Liver (tissue), 9 donors: ENCODE data around the gene CPED1. TPM values are rescaled to one million over a fixed set of nuclear protein-coding genes. Genes with fewer than 3 reads are reported as not detected.

Experiments used
- DNase-seq: peaks from one replicate; pipeline ENCODE4 v3.0.0-alpha.2; 2017; ENCODE audit warnings: low spot score
- H3K27ac ChIP-seq, 2 donors: one replicate each; pipeline ENCODE4 v1.7.0; 2013; ENCODE audit warnings: inconsistent platforms in 2 of 2, low read length in 2 of 2, control low read depth in 1 of 2, low read depth in 1 of 2, mild to moderate bottlenecking in 1 of 2
- H3K27me3 ChIP-seq, 4 donors: one replicate each; pipeline versions ENCODE4 v1.6.1 to v1.7.0; 2013; ENCODE audit warnings: low read length in 3 of 4, inconsistent platforms in 1 of 4, mild to moderate bottlenecking in 1 of 4, moderate library complexity in 1 of 4; ENCODE audit not compliant: control insufficient read depth in 4 of 4, insufficient read depth in 4 of 4
- H3K36me3 ChIP-seq, 4 donors: one replicate each; pipeline versions ENCODE4 v1.6.1 to v1.7.0; 2013; ENCODE audit warnings: low read length in 3 of 4, mild to moderate bottlenecking in 3 of 4, low read depth in 1 of 4, moderate library complexity in 1 of 4; ENCODE audit not compliant: control insufficient read depth in 4 of 4, insufficient read depth in 3 of 4
- H3K4me1 ChIP-seq, 4 donors: one replicate each; pipeline versions ENCODE4 v1.6.1 to v1.7.0; 2013; ENCODE audit warnings: low read length in 3 of 4, mild to moderate bottlenecking in 3 of 4, moderate library complexity in 1 of 4; ENCODE audit not compliant: control insufficient read depth in 4 of 4, insufficient read depth in 4 of 4
- H3K4me3 ChIP-seq, 3 donors: one replicate each; pipeline versions ENCODE4 v1.6.1 to v1.7.0; 2013; ENCODE audit warnings: low read length in 3 of 3, control low read depth in 1 of 3, low read depth in 1 of 3, mild to moderate bottlenecking in 1 of 3
- H3K9ac ChIP-seq, 2 donors: one replicate each; pipeline ENCODE4 v1.7.0; 2013; ENCODE audit warnings: low read length in 2 of 2, mild to moderate bottlenecking in 2 of 2, moderate library complexity in 2 of 2, control low read depth in 1 of 2, low read depth in 1 of 2
- H3K9me3 ChIP-seq, 4 donors: one replicate each; pipeline versions ENCODE4 v1.6.1 to v1.7.0; 2013; ENCODE audit warnings: low read length in 3 of 4; ENCODE audit not compliant: control insufficient read depth in 4 of 4
- EGR1 ChIP-seq, 2 donors: IDR thresholded peaks; 2 replicates each; pipeline ENCODE4 v1.6.1; 2016 to 2018; ENCODE audit warnings: antibody characterized with exemption in 2 of 2, low read depth in 2 of 2
- FOXA1 ChIP-seq: IDR thresholded peaks from 2 replicates; pipeline ENCODE4 v1.6.1; 2016; ENCODE audit warnings: antibody characterized with exemption
- FOXA2 ChIP-seq: IDR thresholded peaks from 2 replicates; pipeline ENCODE4 v1.6.1; 2016; ENCODE audit warnings: antibody characterized with exemption
- GABPA ChIP-seq, 2 donors: IDR thresholded peaks in 1 of 2; conservative IDR thresholded peaks in 1 of 2; 2 replicates each; pipeline ENCODE4 v1.6.1; 2016; ENCODE audit warnings: antibody characterized with exemption in 2 of 2, mild to moderate bottlenecking in 1 of 2, moderate library complexity in 1 of 2
- HNF4A ChIP-seq, 2 donors: conservative IDR thresholded peaks; 2 replicates each; pipeline ENCODE4 v1.6.1; 2016; ENCODE audit warnings: antibody characterized with exemption in 2 of 2, mild to moderate bottlenecking in 2 of 2
- HNF4G ChIP-seq: IDR thresholded peaks from 2 replicates; pipeline ENCODE4 v1.6.1; 2016; ENCODE audit warnings: antibody characterized with exemption
- JUND ChIP-seq, 2 donors: IDR thresholded peaks; 2 replicates each; pipeline ENCODE4 v1.6.1; 2016; ENCODE audit warnings: antibody characterized with exemption in 2 of 2
- NR2F2 ChIP-seq: IDR thresholded peaks from 2 replicates; pipeline ENCODE4 v1.6.1; 2016; ENCODE audit warnings: antibody characterized with exemption
- RAD21 ChIP-seq, 2 donors: IDR thresholded peaks; 2 replicates each; pipeline ENCODE4 v1.6.1; 2016; ENCODE audit warnings: antibody characterized with exemption in 2 of 2, mild to moderate bottlenecking in 2 of 2
- RXRA ChIP-seq, 2 donors: IDR thresholded peaks; 2 replicates each; pipeline ENCODE4 v1.6.1; 2017 to 2018; ENCODE audit warnings: antibody characterized with exemption in 2 of 2, mild to moderate bottlenecking in 1 of 2
- SP1 ChIP-seq: IDR thresholded peaks from 2 replicates; pipeline ENCODE4 v1.6.1; 2018; ENCODE audit warnings: antibody characterized with exemption, mild to moderate bottlenecking
- TAF1 ChIP-seq: conservative IDR thresholded peaks from 2 replicates; pipeline ENCODE4 v1.6.1; 2016; ENCODE audit warnings: antibody characterized with exemption, mild to moderate bottlenecking
- YY1 ChIP-seq: IDR thresholded peaks from 2 replicates; pipeline ENCODE4 v1.6.1; 2016; ENCODE audit warnings: antibody characterized with exemption, mild to moderate bottlenecking
- WGBS: extraction: QIAGEN DNeasy Blood & Tissue Kit; methylation state at CpG from one replicate; pipeline ENCODE4 v1.1.7; 2013; 5-methylcytosine and 5-hydroxymethylcytosine counted together
- polyA plus RNA-seq, 2 donors: library from polyadenylated mRNA; stranded (reverse) in 1 of 2; unstranded in 1 of 2; fragments of 200-250 nt in 1 of 2; fragments of >200 nt in 1 of 2; fragmentation: Nextera tagmentation in 1 of 2; extraction: Ambion mirVana in 1 of 2; gene quantifications; one replicate each; pipeline versions ENCODE4 v1.2.1 to v1.2.3, GENCODE V29; 2013 to 2015
- total RNA-seq, 2 donors: library from RNA; depleted of rRNA; stranded (reverse); fragments of >200 nt; gene quantifications; one replicate each; pipeline ENCODE4 v1.2.3, GENCODE V29; 2014
- TF ChIP-seq, protein P1 (sequence below): IDR thresholded peaks from 2 replicates; pipeline ENCODE4 v1.6.1; 2016; ENCODE audit warnings: antibody characterized with exemption, mild to moderate bottlenecking
- TF ChIP-seq, protein P2 (sequence below): IDR thresholded peaks from 2 replicates; pipeline ENCODE4 v1.6.1; 2016; ENCODE audit warnings: antibody characterized with exemption
- TF ChIP-seq, protein P3 (sequence below): fragments of 150-350 bp; IDR thresholded peaks from 2 replicates; pipeline ENCODE4 v1.5.1; 2017; ENCODE audit warnings: improper control_type of control experiment, low read depth, low read length; ENCODE audit not compliant: missing input control
- TF ChIP-seq, protein P4 (sequence below): IDR thresholded peaks from 2 replicates; pipeline ENCODE4 v1.6.1; 2016; ENCODE audit warnings: antibody characterized with exemption
- TF ChIP-seq, protein P5 (sequence below): IDR thresholded peaks from 2 replicates; pipeline ENCODE4 v1.6.1; 2016; ENCODE audit warnings: antibody characterized with exemption
- donor health status: healthy.
- donor health status: healthy.
- donor health status: healthy.
- donor health status: healthy.
- donor health status: healthy.

Gene CPED1
- total and polyA plus RNA-seq, 4 donors = 8.5 to 58.0 (median 14.6) TPM

DNA sequence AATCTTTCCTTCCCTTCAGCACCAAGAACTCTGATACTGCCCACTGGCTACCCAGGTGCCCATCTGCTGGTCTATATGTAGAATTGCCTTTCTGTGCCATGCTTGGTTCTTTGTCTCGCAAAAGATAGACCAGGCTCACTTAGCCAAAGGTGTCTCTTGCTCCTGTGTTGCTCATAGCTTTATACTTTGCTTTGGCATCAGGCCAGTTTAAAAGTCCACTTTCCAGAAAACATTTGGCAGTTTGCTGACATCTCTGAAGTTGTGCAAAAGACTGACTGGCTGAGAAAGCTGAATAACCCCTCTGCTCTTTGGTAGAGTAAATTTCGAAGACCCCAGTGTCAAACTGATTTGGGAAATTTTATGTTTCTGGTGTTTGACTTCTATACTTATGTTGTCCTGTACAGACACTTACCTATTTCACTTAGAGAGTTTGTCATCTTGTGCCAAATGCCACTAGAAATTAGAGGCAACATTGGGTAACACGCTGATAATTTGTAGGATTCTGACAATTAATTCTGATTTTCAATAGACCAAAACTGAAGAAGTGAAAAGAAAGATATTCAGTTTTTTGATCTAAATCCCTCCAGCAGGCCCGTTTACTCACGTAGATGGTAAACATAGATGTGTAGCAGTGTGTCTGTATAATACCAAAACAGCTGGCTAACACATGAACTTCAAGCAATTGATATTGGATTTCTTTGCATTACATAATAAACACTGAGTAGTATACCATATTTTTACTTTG, 91.1 kb downstream of the CPED1 start:
- Histone ChIP-seq H3K27me3 (no peaks in the 10 kb centered on the region), H3K4me1 (peaks cover 0 to 25% (median 19%) of the 10 kb centered on the region in 4 donors), H3K36me3 (no peaks in the 10 kb centered on the region), H3K9me3 (no peaks in the 10 kb centered on the region), H3K9ac (peak overlapping the region in 1 of 2 donors; percentile 68), H3K4me3 (no peak overlapping the region), H3K27ac (peak overlapping the region; percentile 19 to 33)
- DNase-seq = no peak
- TF ChIP-seq, protein P1, sequence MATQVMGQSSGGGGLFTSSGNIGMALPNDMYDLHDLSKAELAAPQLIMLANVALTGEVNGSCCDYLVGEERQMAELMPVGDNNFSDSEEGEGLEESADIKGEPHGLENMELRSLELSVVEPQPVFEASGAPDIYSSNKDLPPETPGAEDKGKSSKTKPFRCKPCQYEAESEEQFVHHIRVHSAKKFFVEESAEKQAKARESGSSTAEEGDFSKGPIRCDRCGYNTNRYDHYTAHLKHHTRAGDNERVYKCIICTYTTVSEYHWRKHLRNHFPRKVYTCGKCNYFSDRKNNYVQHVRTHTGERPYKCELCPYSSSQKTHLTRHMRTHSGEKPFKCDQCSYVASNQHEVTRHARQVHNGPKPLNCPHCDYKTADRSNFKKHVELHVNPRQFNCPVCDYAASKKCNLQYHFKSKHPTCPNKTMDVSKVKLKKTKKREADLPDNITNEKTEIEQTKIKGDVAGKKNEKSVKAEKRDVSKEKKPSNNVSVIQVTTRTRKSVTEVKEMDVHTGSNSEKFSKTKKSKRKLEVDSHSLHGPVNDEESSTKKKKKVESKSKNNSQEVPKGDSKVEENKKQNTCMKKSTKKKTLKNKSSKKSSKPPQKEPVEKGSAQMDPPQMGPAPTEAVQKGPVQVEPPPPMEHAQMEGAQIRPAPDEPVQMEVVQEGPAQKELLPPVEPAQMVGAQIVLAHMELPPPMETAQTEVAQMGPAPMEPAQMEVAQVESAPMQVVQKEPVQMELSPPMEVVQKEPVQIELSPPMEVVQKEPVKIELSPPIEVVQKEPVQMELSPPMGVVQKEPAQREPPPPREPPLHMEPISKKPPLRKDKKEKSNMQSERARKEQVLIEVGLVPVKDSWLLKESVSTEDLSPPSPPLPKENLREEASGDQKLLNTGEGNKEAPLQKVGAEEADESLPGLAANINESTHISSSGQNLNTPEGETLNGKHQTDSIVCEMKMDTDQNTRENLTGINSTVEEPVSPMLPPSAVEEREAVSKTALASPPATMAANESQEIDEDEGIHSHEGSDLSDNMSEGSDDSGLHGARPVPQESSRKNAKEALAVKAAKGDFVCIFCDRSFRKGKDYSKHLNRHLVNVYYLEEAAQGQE = peak; percentile 77
- no peak for TF ChIP-seq FOXA2
- TF ChIP-seq, protein P2, sequence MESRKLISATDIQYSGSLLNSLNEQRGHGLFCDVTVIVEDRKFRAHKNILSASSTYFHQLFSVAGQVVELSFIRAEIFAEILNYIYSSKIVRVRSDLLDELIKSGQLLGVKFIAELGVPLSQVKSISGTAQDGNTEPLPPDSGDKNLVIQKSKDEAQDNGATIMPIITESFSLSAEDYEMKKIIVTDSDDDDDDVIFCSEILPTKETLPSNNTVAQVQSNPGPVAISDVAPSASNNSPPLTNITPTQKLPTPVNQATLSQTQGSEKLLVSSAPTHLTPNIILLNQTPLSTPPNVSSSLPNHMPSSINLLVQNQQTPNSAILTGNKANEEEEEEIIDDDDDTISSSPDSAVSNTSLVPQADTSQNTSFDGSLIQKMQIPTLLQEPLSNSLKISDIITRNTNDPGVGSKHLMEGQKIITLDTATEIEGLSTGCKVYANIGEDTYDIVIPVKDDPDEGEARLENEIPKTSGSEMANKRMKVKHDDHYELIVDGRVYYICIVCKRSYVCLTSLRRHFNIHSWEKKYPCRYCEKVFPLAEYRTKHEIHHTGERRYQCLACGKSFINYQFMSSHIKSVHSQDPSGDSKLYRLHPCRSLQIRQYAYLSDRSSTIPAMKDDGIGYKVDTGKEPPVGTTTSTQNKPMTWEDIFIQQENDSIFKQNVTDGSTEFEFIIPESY = peak; percentile 38
- peak; percentile 74 for TF ChIP-seq YY1
- no peak for TF ChIP-seq TAF1
- TF ChIP-seq, protein P3, sequence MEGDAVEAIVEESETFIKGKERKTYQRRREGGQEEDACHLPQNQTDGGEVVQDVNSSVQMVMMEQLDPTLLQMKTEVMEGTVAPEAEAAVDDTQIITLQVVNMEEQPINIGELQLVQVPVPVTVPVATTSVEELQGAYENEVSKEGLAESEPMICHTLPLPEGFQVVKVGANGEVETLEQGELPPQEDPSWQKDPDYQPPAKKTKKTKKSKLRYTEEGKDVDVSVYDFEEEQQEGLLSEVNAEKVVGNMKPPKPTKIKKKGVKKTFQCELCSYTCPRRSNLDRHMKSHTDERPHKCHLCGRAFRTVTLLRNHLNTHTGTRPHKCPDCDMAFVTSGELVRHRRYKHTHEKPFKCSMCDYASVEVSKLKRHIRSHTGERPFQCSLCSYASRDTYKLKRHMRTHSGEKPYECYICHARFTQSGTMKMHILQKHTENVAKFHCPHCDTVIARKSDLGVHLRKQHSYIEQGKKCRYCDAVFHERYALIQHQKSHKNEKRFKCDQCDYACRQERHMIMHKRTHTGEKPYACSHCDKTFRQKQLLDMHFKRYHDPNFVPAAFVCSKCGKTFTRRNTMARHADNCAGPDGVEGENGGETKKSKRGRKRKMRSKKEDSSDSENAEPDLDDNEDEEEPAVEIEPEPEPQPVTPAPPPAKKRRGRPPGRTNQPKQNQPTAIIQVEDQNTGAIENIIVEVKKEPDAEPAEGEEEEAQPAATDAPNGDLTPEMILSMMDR = peak; percentile 12
- TF ChIP-seq EGR1 (IDR thresholded peaks at IDR 0.05; ENCODE audit: low read depth in 2 of 2) = no peak
- peak; percentile 50 for TF ChIP-seq FOXA1
- TF ChIP-seq RXRA (IDR thresholded peaks at IDR 0.05) = peak; percentile 54 to 76
- peak; percentile 64 to 70 for TF ChIP-seq RAD21 (IDR thresholded peaks at IDR 0.05)
- no peak for TF ChIP-seq NR2F2
- peak; percentile 64 to 84 for TF ChIP-seq HNF4A (conservative IDR thresholded peaks at IDR 0.05)
- peak in 1 of 2 donors; percentile 35 for TF ChIP-seq GABPA (IDR thresholded peaks at IDR 0.05 in 1 of 2, conservative IDR thresholded peaks at IDR 0.05 in 1 of 2)
- TF ChIP-seq, protein P4, sequence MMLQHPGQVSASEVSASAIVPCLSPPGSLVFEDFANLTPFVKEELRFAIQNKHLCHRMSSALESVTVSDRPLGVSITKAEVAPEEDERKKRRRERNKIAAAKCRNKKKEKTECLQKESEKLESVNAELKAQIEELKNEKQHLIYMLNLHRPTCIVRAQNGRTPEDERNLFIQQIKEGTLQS = peak; percentile 45
- peak; percentile 40 to 75 for TF ChIP-seq JUND (IDR thresholded peaks at IDR 0.05)
- TF ChIP-seq HNF4G = peak; percentile 45
- TF ChIP-seq, protein P5, sequence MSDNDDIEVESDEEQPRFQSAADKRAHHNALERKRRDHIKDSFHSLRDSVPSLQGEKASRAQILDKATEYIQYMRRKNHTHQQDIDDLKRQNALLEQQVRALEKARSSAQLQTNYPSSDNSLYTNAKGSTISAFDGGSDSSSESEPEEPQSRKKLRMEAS = peak; percentile 49
- TF ChIP-seq SP1 = peak; percentile 48
- WGBS = 39% methylated on average over 5 of the region's 5 CpGs
